HepG2 (cell line): Measurements from ENCODE around the gene LRRTM3. TPM values are rescaled to one million over a fixed set of nuclear protein-coding genes. Genes with fewer than 3 reads are reported as not detected.

Source experiments
- ATAC-seq: fragments of 200-7000 bp; cut with Tn5 transposase; 3 replicates; pipeline ENCODE4 v1.9.1; 2020; ENCODE audit warnings: mild to moderate bottlenecking, moderate library complexity
- BruUV-seq: library from RNA; stranded (reverse); fragments of 400-500 nt; replicated peaks from 2 replicates; lab custom pipeline; 2021; lab: Mats Ljungman, UMichigan
- CTCF ChIA-PET: fragments of 300-600 bp; formaldehyde crosslinking; extraction: SDS; loops from one replicate; lab custom pipeline; 2021; ENCODE audit warnings: low total read pairs, inconsistent platforms, low intra/inter-chr PET ratio; lab: Yijun Ruan, JAX
- POLR2A ChIA-PET: fragments of 350-600 bp; sonication (Branson Sonifier 250); formaldehyde crosslinking; loops from one replicate; lab custom pipeline; 2020; ENCODE audit warnings: antibody characterized with exemption, inconsistent platforms; lab: Yijun Ruan, JAX
- DNase-seq: peaks from one replicate; pipeline ENCODE4 v3.0.0-alpha.2; 2015; ENCODE audit warnings: low spot score
- FAIRE-seq: peaks from 3 replicates; lab custom pipeline; 2011; peaks lifted over from hg19 to GRCh38; lab: Jason Lieb, UNC
- H2AFZ ChIP-seq: one replicate; pipeline ENCODE4 v1.6.1; 2011; ENCODE audit warnings: low read length, inconsistent platforms
- H3K27ac ChIP-seq: fragments of 300-600 bp; 3 replicates; pipeline ENCODE4 v1.8.0; 2011; ENCODE audit warnings: mixed run types, mild to moderate bottlenecking, mixed read lengths, low read length, inconsistent platforms; ENCODE audit not compliant: insufficient read depth; ENCODE audit errors: extremely low read length
- H3K27me3 ChIP-seq, 2 experiments: fragments of 200-600 bp in 1 of 2; 2 replicates in 1 of 2; 3 replicates in 1 of 2; pipeline versions ENCODE4 v1.6.0 to v1.8.0; 2011; ENCODE audit warnings: low read length in 2 of 2, mild to moderate bottlenecking in 2 of 2, moderate library complexity in 2 of 2, inconsistent platforms in 1 of 2; ENCODE audit not compliant: insufficient read depth in 2 of 2, control insufficient read depth in 1 of 2
- H3K36me3 ChIP-seq, 2 experiments: fragments of 200-600 bp in 1 of 2; replicated peaks in 1 of 2; 2 replicates in 1 of 2; 3 replicates in 1 of 2; pipeline versions ENCODE4 v1.5.1 to v1.8.0; 2011; ENCODE audit warnings: low read length in 2 of 2, inconsistent platforms in 1 of 2; ENCODE audit not compliant: insufficient read depth in 2 of 2, control insufficient read depth in 1 of 2
- H3K4me1 ChIP-seq: 2 replicates; pipeline ENCODE4 v1.5.1; 2012; ENCODE audit warnings: low read length, inconsistent platforms; ENCODE audit not compliant: insufficient read depth
- H3K4me2 ChIP-seq: 2 replicates; pipeline ENCODE4 v1.6.0; 2011; ENCODE audit warnings: low read depth, low read length, inconsistent platforms
- H3K4me3 ChIP-seq, 3 experiments: fragments of 200-600 bp in 1 of 3; sonication (generic), shearing (Covaris generic) in 1 of 3; replicated peaks in 1 of 3; 2 replicates each; pipeline ENCODE4 v1.5.1; 2011 to 2016; ENCODE audit warnings: low read length in 3 of 3, inconsistent platforms in 2 of 3, low read depth in 2 of 3, mild to moderate bottlenecking in 2 of 3, control low read depth in 1 of 3, mixed read lengths in 1 of 3; ENCODE audit not compliant: insufficient read depth in 1 of 3
- H3K79me2 ChIP-seq: one replicate; pipeline ENCODE4 v1.6.1; 2011; ENCODE audit warnings: low read length, inconsistent platforms; ENCODE audit not compliant: insufficient read depth
- H3K9ac ChIP-seq: 2 replicates; pipeline ENCODE4 v1.6.0; 2011; ENCODE audit warnings: mild to moderate bottlenecking, low read depth, low read length, inconsistent platforms; ENCODE audit not compliant: insufficient read depth
- H3K9me3 ChIP-seq: 2 replicates; pipeline ENCODE4 v1.5.1; 2012; ENCODE audit warnings: mild to moderate bottlenecking, low read length
- H4K20me1 ChIP-seq: 2 replicates; pipeline ENCODE4 v1.6.0; 2011; ENCODE audit warnings: inconsistent platforms, mild to moderate bottlenecking, low read length, moderate library complexity; ENCODE audit not compliant: insufficient read depth
- ARID2 ChIP-seq: sonication (generic); formaldehyde crosslinking; IDR thresholded peaks from 2 replicates; pipeline ENCODE4 v1.8.1; 2022; ENCODE audit warnings: mild to moderate bottlenecking, missing genetic modification reagents, borderline replicate concordance
- FOXP1 ChIP-seq, 2 experiments: fragments of 450-650 bp in 1 of 2; IDR thresholded peaks; 2 replicates each; pipeline ENCODE4 v1.6.1; 2017 to 2018; ENCODE audit warnings: antibody characterized with exemption in 1 of 2
- GABPA ChIP-seq, 2 experiments: IDR thresholded peaks; 2 replicates each; pipeline ENCODE4 v1.6.1; 2011 to 2016; ENCODE audit warnings: low read depth in 2 of 2, low read length in 1 of 2, missing biosample characterization in 1 of 2, missing genetic modification characterization in 1 of 2
- GABPB1 ChIP-seq: IDR thresholded peaks from 2 replicates; pipeline ENCODE4 v1.6.1; 2016; ENCODE audit warnings: mild to moderate bottlenecking, missing genetic modification reagents, moderate library complexity, missing compliant biosample characterization
- PHB2 ChIP-seq: fragments of 450-650 bp; IDR thresholded peaks from 2 replicates; pipeline ENCODE4 v1.6.1; 2018; ENCODE audit not compliant: partially characterized antibody
- RORA ChIP-seq: sonication (generic); formaldehyde crosslinking; IDR thresholded peaks from 2 replicates; pipeline ENCODE4 v1.5.0; 2020; ENCODE audit warnings: mild to moderate bottlenecking, missing genetic modification reagents, moderate library complexity
- RXRA ChIP-seq: sonication (generic); formaldehyde crosslinking; IDR thresholded peaks from 2 replicates; pipeline ENCODE4 v1.5.1; 2020; ENCODE audit warnings: missing genetic modification reagents
- ZNF326 ChIP-seq: sonication (generic); formaldehyde crosslinking; IDR thresholded peaks from 2 replicates; pipeline ENCODE4 v1.4.0; 2020; ENCODE audit warnings: missing genetic modification reagents, borderline replicate concordance
- ZNF367 ChIP-seq: sonication (generic); formaldehyde crosslinking; IDR thresholded peaks from 2 replicates; pipeline ENCODE4 v1.4.0; 2020; ENCODE audit warnings: missing genetic modification reagents, borderline replicate concordance
- ZNF468 ChIP-seq: sonication (generic); formaldehyde crosslinking; IDR thresholded peaks from 2 replicates; pipeline ENCODE4 v1.8.0; 2022; ENCODE audit warnings: mild to moderate bottlenecking, moderate library complexity, missing genetic modification reagents
- ZNF570 ChIP-seq: sonication (generic); formaldehyde crosslinking; IDR thresholded peaks from 2 replicates; pipeline ENCODE4 v1.4.0; 2020; ENCODE audit warnings: mild to moderate bottlenecking, missing genetic modification reagents, borderline replicate concordance
- WGBS: methylation state at CpG from one replicate; pipeline ENCODE4 v1.1.6; 2017; ENCODE audit warnings: low lambda C conversion rate; 5-methylcytosine and 5-hydroxymethylcytosine counted together
- in situ Hi-C: cut with HindIII; loops from 2 replicates; pipeline ENCODE4 v1.10.0; 2017; ENCODE audit warnings: low pct_unique_long_range_greater_than_20kb; ENCODE audit not compliant: extremely low pct_ligation_motif_present
- intact Hi-C: fragments of 100-400 bp; cut with micrococcal nuclease; formaldehyde crosslinking; loops from one replicate; pipeline ENCODE4 v1.10.0; 2022; ENCODE audit not compliant: unreplicated experiment
- polyA plus RNA-seq, 8 experiments: library from polyadenylated mRNA; depleted of rRNA in 3 of 8; stranded (reverse) in 7 of 8; unstranded in 1 of 8; fragments of >200 nt; fragmentation: Illumina TruSeq in 4 of 8; extraction: Trizol in 4 of 8; gene quantifications; 2 replicates each; pipeline versions ENCODE4 v1.2.1 to v1.2.3, GENCODE V29; 2011 to 2016; ENCODE audit warnings: low read depth in 4 of 8, missing spikeins in 1 of 8, mixed read lengths in 1 of 8; ENCODE audit not compliant: insufficient read depth in 1 of 8
- total RNA-seq, 5 experiments: library from RNA; depleted of rRNA; stranded (reverse); fragments of >200 nt; fragmentation: Illumina TruSeq; extraction: Trizol; gene quantifications; 2 replicates each; pipeline ENCODE4 v1.2.3, GENCODE V29; 2016; ENCODE audit warnings: low read depth in 1 of 5
- TF ChIP-seq, protein P1 (sequence below): sonication (generic); formaldehyde crosslinking; IDR thresholded peaks from 2 replicates; pipeline ENCODE4 v1.4.0; 2020; ENCODE audit warnings: mild to moderate bottlenecking, missing genetic modification reagents

The LRRTM3 gene
- total and polyA plus RNA-seq, 2 of the 13 experiments (the other 11 are each of a cell fraction or from before 2014, with no cell fraction given), result not detected

DNA sequence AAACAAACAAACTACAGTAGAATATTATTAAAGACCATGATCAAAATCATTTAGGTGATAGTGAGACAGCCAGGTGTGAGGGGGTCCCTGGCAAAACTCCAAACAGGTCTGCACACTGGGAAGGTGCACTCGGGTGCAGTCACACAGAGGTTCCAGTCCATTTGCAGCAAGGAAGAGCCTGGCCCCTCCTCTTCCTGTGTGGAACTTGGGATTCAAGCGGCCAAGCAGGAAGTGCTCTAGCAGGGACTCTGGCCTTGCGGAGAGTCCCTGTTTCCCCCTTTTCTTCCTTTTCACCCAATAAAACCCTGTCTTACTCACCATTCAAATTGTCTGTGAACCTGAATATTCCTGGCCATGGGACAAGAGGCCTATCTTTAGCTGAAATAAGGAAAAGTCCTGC, 181.8 kb downstream of the LRRTM3 start:
- Histone ChIP-seq H3K9ac (no peak overlapping the region), H3K79me2 (no peaks in the 10 kb centered on the region), H3K4me3 (no peak overlapping the region), H3K27ac (no peak overlapping the region), H2AFZ (no peak overlapping the region), H3K4me2 (no peak overlapping the region), H4K20me1 (no peaks in the 10 kb centered on the region), H3K36me3 (no peaks in the 10 kb centered on the region), H3K4me1 (no peaks in the 10 kb centered on the region), H3K9me3 (no peaks in the 10 kb centered on the region), H3K27me3 (no peaks in the 10 kb centered on the region)
- BruUV-seq, result no TSS peak
- no peak for DNase-seq
- no peak for FAIRE-seq
- in situ Hi-C loops (no loop called here), intact Hi-C loops (no loop called here)
- TF ChIP-seq GABPB1 (CRISPR knock-in tag) (peak; percentile 73), RXRA (CRISPR knock-in tag) (no peak), GABPA (IDR thresholded peaks at IDR 0.05; ENCODE audit: low read depth, low read length) (0 out of 2 replicates have a peak, but pooled peaks have one; percentile 31), GABPA (CRISPR knock-in tag; IDR thresholded peaks at IDR 0.05; ENCODE audit: low read depth) (peak; percentile 86)
- WGBS, result 41% methylated on average over 3 of the region's 3 CpGs
- ChIA-PET CTCF (no interaction called here), POLR2A (no interaction called here)
- ATAC-seq, result no peak

DNA sequence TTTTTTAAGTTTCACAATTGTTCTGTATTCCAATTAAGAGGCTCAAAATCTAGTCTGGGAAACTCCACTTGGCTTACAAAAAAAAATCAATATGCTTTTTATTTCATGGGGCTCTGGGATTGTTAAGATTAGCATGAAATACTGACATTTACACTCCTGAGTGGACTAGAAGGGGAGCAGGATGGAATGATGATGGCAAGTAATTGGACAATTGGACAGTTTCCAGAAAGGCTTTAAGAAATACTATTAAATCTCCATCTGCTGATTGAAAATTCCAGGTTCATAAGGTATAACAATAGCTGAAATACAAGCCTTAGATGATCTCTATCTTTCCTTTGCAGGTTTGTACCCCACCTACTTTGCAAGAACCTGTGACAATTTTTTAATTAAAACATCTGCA, 184.4 kb downstream of the LRRTM3 start:
- CTCF ChIA-PET, result no interaction called here
- ATAC-seq (no peak), DNase-seq (no peak), FAIRE-seq (no peak)
- Histone ChIP-seq H3K9ac (no peak overlapping the region), H3K4me2 (no peak overlapping the region), H3K79me2 (no peaks in the 10 kb centered on the region), H2AFZ (no peak overlapping the region), H4K20me1 (no peaks in the 10 kb centered on the region), H3K4me1 (peaks cover 9% of the 10 kb centered on the region), H3K9me3 (no peaks in the 10 kb centered on the region), H3K4me3 (no peak overlapping the region), H3K36me3 (no peaks in the 10 kb centered on the region), H3K27me3 (no peaks in the 10 kb centered on the region), H3K27ac (no peak overlapping the region)
- in situ Hi-C loops, result no loop called here
- BruUV-seq, result no TSS peak
- intact Hi-C loops, result no loop called here
- POLR2A ChIA-PET, result no interaction called here
- no peak for TF ChIP-seq ZNF326 (CRISPR knock-in tag)
- TF ChIP-seq ARID2 (CRISPR knock-in tag), result no peak
- TF ChIP-seq RORA (CRISPR knock-in tag), result no peak
- no peak for TF ChIP-seq ZNF570 (CRISPR knock-in tag)
- no peak for TF ChIP-seq ZNF468 (CRISPR knock-in tag)
- TF ChIP-seq ZNF367 (CRISPR knock-in tag), result no peak
- no peak for TF ChIP-seq PHB2
- no peak for TF ChIP-seq FOXP1 (IDR thresholded peaks at IDR 0.05)
- no peak for TF ChIP-seq FOXP1 (CRISPR knock-in tag; IDR thresholded peaks at IDR 0.05)
- TF ChIP-seq, protein P1, sequence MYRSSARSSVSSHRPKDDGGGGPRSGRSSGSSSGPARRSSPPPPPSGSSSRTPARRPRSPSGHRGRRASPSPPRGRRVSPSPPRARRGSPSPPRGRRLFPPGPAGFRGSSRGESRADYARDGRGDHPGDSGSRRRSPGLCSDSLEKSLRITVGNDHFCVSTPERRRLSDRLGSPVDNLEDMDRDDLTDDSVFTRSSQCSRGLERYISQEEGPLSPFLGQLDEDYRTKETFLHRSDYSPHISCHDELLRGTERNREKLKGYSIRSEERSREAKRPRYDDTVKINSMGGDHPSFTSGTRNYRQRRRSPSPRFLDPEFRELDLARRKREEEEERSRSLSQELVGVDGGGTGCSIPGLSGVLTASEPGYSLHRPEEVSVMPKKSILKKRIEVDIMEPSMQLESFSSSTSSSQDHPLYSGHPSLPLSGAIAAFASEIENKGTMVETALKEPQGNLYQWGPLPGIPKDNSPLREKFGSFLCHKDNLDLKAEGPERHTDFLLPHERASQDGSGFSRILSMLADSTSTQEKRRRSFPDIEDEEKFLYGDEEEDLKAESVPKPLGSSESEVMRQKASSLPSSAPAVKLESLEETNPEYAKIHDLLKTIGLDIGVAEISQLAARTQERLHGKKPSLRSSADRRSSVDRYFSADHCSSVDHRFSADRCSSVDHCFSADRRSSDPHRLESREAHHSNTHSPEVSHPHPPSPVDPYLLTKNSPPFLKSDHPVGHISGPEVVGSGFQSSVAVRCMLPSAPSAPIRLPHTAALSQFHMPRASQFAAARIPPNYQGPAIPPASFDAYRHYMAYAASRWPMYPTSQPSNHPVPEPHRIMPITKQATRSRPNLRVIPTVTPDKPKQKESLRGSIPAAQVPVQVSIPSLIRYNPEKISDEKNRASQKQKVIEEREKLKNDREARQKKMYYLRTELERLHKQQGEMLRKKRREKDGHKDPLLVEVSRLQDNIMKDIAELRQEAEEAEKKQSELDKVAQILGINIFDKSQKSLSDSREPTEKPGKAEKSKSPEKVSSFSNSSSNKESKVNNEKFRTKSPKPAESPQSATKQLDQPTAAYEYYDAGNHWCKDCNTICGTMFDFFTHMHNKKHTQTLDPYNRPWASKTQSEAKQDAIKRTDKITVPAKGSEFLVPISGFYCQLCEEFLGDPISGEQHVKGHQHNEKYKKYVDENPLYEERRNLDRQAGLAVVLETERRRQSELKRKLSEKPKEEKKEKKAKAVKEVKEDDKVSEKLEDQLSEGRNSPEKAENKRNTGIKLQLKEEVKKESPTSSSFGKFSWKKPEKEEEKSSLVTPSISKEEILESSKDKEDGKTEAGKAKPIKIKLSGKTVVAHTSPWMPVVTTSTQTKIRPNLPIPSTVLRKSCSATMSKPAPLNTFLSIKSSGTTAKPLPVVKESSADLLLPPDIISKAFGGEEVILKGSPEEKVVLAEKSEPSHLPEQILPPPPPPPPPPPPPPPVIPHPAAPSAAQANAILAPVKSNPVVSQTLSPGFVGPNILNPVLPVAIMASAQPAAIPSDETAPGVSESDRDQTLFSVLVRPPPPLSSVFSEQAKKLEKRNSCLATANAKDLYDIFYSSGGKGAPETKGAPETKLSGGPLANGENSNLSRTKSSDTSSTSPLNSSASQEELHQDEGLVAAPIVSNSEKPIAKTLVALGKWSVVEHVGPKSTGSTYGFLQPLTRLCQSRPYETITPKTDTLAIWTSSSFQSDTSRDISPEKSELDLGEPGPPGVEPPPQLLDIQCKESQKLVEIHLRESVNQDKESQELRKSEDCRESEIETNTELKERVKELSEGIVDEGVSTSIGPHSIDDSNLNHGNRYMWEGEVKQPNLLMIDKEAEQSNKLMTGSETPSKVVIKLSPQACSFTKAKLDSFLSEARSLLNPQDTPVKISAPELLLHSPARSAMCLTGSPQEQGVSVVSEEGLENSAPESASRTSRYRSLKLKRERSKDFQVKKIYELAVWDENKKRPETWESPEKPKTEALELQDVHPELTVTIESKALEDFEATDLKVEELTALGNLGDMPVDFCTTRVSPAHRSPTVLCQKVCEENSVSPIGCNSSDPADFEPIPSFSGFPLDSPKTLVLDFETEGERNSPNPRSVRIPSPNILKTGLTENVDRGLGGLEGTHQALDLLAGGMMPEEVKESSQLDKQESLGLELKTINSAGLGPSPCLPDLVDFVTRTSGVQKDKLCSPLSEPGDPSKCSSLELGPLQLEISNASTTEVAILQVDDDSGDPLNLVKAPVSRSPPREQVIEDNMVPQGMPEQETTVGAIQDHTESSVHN (CRISPR knock-in tag), result no peak
